ENCODE results near the gene PPL.

DNA sequence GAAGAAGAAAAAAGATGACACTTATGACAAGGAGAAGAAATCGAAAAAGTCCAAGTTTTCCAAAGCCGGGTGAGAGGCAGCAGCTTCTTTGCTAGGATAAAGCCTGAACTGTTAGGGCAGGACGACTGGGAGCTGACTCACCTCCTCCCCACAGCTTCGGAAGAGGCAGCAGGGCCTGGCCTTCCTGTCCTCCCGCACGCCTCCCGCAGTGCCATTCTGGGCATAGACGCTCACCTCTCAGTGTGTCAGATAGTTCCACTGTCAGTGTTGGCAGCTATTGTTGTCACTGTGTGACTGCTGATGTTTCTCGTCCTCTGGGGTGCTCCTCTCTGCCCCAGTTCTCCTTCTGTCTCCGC lies 77.1 kb downstream of the PPL start:
- TF ChIP-seq TAF1 (IDR thresholded peaks at IDR 0.05; ENCODE audit: borderline replicate concordance, low read depth, low read length) (no peak), POLR2AphosphoS5 (IDR thresholded peaks at IDR 0.05; ENCODE audit: low read depth, low read length) (no peak)
